HepG2 (cell line): Measurements from ENCODE around the gene CD79A. TPM values are rescaled to one million over a fixed set of nuclear protein-coding genes. Genes with fewer than 3 reads are reported as not detected.
A peak's percentile ranks its signal among the peaks of the same experiment; 100 is the strongest.

Experiments
- GTF2F1 ChIP-seq: fragments of 150-350 bp; IDR thresholded peaks from 2 replicates; pipeline ENCODE4 v1.6.1; 2014; ENCODE audit warnings: low read length
- KLF13 ChIP-seq: sonication (generic); formaldehyde crosslinking; IDR thresholded peaks from 2 replicates; pipeline ENCODE4 v1.4.0; 2020; ENCODE audit warnings: mild to moderate bottlenecking, missing genetic modification reagents
- NFATC3 ChIP-seq: sonication (generic); formaldehyde crosslinking; IDR thresholded peaks from 2 replicates; pipeline ENCODE4 v1.5.1; 2020; ENCODE audit warnings: mild to moderate bottlenecking, missing genetic modification reagents
- RCOR2 ChIP-seq: IDR thresholded peaks from 2 replicates; pipeline ENCODE4 v1.6.1; 2016; ENCODE audit warnings: missing biosample characterization, missing genetic modification reagents
- ZBTB4 ChIP-seq: sonication (generic); formaldehyde crosslinking; IDR thresholded peaks from 2 replicates; pipeline ENCODE4 v1.4.0; 2020; ENCODE audit warnings: missing genetic modification reagents, mild to moderate bottlenecking, borderline replicate concordance
- ZNF75D ChIP-seq: sonication (generic); formaldehyde crosslinking; IDR thresholded peaks from 2 replicates; pipeline ENCODE4 v1.8.1; 2023; ENCODE audit warnings: missing genetic modification reagents, mild to moderate bottlenecking, borderline replicate concordance
- ZNF781 ChIP-seq: sonication (generic); formaldehyde crosslinking; IDR thresholded peaks from 2 replicates; pipeline ENCODE4 v1.5.1; 2020; ENCODE audit warnings: borderline replicate concordance, mild to moderate bottlenecking, missing genetic modification reagents; ENCODE audit errors: not compliant biosample characterization
- ZNF800 ChIP-seq: sonication (generic); formaldehyde crosslinking; IDR thresholded peaks from 2 replicates; pipeline ENCODE4 v1.4.0; 2020; ENCODE audit warnings: missing genetic modification reagents
- polyA plus RNA-seq, 8 experiments: library from polyadenylated mRNA; depleted of rRNA in 3 of 8; stranded (reverse) in 7 of 8; unstranded in 1 of 8; fragments of >200 nt; fragmentation: Illumina TruSeq in 4 of 8; extraction: Trizol in 4 of 8; gene quantifications; 2 replicates each; pipeline versions ENCODE4 v1.2.1 to v1.2.3, GENCODE V29; 2011 to 2016; ENCODE audit warnings: low read depth in 4 of 8, missing spikeins in 1 of 8, mixed read lengths in 1 of 8; ENCODE audit not compliant: insufficient read depth in 1 of 8
- total RNA-seq, 5 experiments: library from RNA; depleted of rRNA; stranded (reverse); fragments of >200 nt; fragmentation: Illumina TruSeq; extraction: Trizol; gene quantifications; 2 replicates each; pipeline ENCODE4 v1.2.3, GENCODE V29; 2016; ENCODE audit warnings: low read depth in 1 of 5
- TF ChIP-seq, protein P1 (sequence below): IDR thresholded peaks from 2 replicates; pipeline ENCODE4 v1.6.1; 2016; ENCODE audit warnings: low read depth, missing genetic modification reagents, missing compliant biosample characterization
- TF ChIP-seq, protein P2 (sequence below): sonication (generic); formaldehyde crosslinking; IDR thresholded peaks from 2 replicates; pipeline ENCODE4 v1.8.0; 2022; ENCODE audit warnings: missing genetic modification reagents, mild to moderate bottlenecking, moderate library complexity, borderline replicate concordance

CD79A gene
- total and polyA plus RNA-seq, 2 of the 13 experiments (the other 11 are each of a cell fraction or from before 2014, with no cell fraction given): 0.24 to 0.33 TPM

DNA sequence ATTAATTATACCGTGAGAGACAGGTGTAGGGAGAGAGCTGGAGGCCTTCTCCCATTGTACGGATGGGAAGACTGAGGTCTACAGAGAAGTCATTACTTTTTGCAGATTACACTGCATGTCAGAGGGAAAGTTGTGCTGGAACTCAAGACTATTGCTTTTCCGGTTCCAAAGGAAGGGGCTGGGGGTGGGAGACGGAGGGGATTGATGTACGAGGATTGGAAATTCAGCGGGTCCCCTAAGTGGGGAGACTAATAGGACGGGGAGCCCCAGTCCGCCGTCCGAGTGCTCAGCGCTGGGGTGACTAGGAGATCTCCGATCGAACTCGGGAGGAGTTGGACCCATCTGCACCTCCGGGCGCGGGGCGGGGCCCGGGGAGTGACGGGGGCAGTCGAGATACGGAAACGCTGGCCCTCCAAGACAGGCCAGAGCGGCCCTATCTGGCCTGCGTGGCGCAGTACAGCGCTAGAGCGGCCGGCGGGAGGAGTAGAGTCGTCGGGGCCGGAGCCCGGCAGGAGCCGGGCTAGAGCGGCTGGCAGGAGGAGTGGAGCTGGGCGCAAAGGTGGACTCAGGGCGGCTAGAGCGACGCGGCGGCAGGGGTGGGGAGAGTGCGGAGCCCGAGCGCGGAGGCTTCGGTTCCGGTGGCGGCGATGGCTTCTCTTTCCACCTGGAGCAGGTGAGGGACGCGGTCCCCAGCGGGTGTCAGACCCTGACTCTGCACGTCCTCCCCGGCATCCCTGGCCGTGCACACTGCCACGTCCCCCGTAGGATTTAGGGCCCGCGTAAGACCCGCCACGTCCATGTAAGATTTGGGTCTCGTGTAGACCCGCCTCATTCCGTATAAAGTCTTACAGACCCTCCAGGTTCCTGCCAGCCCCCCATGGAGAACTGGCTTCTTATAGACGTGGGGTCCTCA lies 7.0 kb downstream of the CD79A start (continued):
- TF ChIP-seq, protein P1, sequence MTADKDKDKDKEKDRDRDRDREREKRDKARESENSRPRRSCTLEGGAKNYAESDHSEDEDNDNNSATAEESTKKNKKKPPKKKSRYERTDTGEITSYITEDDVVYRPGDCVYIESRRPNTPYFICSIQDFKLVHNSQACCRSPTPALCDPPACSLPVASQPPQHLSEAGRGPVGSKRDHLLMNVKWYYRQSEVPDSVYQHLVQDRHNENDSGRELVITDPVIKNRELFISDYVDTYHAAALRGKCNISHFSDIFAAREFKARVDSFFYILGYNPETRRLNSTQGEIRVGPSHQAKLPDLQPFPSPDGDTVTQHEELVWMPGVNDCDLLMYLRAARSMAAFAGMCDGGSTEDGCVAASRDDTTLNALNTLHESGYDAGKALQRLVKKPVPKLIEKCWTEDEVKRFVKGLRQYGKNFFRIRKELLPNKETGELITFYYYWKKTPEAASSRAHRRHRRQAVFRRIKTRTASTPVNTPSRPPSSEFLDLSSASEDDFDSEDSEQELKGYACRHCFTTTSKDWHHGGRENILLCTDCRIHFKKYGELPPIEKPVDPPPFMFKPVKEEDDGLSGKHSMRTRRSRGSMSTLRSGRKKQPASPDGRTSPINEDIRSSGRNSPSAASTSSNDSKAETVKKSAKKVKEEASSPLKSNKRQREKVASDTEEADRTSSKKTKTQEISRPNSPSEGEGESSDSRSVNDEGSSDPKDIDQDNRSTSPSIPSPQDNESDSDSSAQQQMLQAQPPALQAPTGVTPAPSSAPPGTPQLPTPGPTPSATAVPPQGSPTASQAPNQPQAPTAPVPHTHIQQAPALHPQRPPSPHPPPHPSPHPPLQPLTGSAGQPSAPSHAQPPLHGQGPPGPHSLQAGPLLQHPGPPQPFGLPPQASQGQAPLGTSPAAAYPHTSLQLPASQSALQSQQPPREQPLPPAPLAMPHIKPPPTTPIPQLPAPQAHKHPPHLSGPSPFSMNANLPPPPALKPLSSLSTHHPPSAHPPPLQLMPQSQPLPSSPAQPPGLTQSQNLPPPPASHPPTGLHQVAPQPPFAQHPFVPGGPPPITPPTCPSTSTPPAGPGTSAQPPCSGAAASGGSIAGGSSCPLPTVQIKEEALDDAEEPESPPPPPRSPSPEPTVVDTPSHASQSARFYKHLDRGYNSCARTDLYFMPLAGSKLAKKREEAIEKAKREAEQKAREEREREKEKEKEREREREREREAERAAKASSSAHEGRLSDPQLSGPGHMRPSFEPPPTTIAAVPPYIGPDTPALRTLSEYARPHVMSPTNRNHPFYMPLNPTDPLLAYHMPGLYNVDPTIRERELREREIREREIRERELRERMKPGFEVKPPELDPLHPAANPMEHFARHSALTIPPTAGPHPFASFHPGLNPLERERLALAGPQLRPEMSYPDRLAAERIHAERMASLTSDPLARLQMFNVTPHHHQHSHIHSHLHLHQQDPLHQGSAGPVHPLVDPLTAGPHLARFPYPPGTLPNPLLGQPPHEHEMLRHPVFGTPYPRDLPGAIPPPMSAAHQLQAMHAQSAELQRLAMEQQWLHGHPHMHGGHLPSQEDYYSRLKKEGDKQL (CRISPR knock-in tag): peak; percentile 38; the same call in 1 of the 2 replicates
- TF ChIP-seq ZNF781 (CRISPR knock-in tag) (no peak), GTF2F1 (no peak), ZNF800 (CRISPR knock-in tag) (peak; percentile 72), ZNF75D (CRISPR knock-in tag) (no peak), ZBTB4 (CRISPR knock-in tag) (0 out of 2 replicates have a peak, but pooled peaks have one; percentile 27), RCOR2 (peak; percentile 72; the same call in 1 of the 2 replicates), NFATC3 (CRISPR knock-in tag) (no peak), KLF13 (CRISPR knock-in tag) (no peak)
- TF ChIP-seq, protein P2, sequence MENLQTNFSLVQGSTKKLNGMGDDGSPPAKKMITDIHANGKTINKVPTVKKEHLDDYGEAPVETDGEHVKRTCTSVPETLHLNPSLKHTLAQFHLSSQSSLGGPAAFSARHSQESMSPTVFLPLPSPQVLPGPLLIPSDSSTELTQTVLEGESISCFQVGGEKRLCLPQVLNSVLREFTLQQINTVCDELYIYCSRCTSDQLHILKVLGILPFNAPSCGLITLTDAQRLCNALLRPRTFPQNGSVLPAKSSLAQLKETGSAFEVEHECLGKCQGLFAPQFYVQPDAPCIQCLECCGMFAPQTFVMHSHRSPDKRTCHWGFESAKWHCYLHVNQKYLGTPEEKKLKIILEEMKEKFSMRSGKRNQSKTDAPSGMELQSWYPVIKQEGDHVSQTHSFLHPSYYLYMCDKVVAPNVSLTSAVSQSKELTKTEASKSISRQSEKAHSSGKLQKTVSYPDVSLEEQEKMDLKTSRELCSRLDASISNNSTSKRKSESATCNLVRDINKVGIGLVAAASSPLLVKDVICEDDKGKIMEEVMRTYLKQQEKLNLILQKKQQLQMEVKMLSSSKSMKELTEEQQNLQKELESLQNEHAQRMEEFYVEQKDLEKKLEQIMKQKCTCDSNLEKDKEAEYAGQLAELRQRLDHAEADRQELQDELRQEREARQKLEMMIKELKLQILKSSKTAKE (CRISPR knock-in tag): no peak
